ENCODE measurements around the gene KCNE1.

Gene KCNE1

DNA sequence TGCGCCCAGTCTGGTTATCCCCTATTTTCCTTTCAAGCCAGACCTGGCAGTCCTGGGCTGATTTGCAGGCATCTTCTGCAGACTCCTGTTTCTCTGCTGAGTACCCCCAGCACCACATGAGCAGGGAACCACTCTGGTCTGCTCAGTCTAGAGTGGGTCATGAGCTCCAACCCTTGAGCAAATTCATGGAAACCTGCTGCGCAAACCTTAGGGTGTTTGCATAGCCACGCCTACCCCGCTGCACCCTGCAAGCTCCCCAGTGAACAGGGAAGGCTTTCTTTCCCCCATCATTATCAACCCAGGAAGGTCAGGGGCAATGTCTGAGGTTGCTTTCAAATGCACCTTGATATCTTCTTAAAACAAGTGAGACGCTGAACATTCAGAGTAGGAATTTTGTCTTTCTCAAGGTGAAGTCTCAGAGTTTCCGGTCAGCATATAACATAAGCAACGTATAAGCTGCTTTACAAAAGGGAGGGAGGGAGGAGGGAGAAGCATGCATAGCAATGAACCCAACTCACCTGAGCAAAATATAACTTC lies 11.1 kb upstream of the KCNE1 start:
- Histone ChIP-seq H3K36me3 (ENCODE audit: control insufficient read depth, insufficient read depth, low read length) (no peaks in the 10 kb centered on the region), H3K4me3 (ENCODE audit: low read length) (no peak overlapping the region), H3K27me3 (ENCODE audit: control insufficient read depth, insufficient read depth, low read length) (no peaks in the 10 kb centered on the region), H3K9me3 (ENCODE audit: control insufficient read depth, insufficient read depth, low read length) (no peaks in the 10 kb centered on the region), H3K4me1 (ENCODE audit: control insufficient read depth, insufficient read depth, low read length) (peaks cover 1% of the 10 kb centered on the region), H3K27ac (ENCODE audit: low read length) (no peak overlapping the region)
- no peak for DNase-seq (ENCODE audit: low read depth, low spot score)
- WGBS (ENCODE audit: insufficient coverage, insufficient read length), result no CpG with 5 or more reads among the region's 7 CpGs

DNA sequence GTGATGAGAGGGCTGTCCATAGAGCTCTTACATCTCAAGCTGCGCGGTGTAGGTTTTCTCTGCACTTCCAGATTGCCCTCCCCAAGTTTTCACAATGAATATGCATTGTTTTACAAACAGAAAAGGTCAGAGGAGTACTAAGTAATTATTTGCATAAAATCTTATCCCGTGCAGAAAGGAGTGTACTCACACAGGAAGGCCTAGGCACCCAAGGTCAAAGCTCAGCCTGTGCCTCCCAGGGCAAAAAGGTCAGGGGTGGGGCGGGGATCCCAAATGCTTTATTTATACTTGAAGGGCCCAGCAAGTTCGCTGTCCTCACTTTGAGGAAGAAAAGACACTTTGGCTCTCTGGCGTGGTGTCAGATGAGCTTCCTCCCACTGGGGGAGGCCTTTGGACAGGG lies 10.3 kb upstream of the KCNE1 start:
- no peak for DNase-seq (ENCODE audit: low read depth, low spot score)
- no peaks in the 10 kb centered on the region for H3K27me3 ChIP-seq (ENCODE audit: control insufficient read depth, insufficient read depth, low read length)
- H3K4me1 ChIP-seq (ENCODE audit: control insufficient read depth, insufficient read depth, low read length), result peaks cover 1% of the 10 kb centered on the region
- no peaks in the 10 kb centered on the region for H3K36me3 ChIP-seq (ENCODE audit: control insufficient read depth, insufficient read depth, low read length)
- no CpG with 5 or more reads among the region's 6 CpGs for WGBS (ENCODE audit: insufficient coverage, insufficient read length)
- no peak overlapping the region for H3K27ac ChIP-seq (ENCODE audit: low read length)
- no peaks in the 10 kb centered on the region for H3K9me3 ChIP-seq (ENCODE audit: control insufficient read depth, insufficient read depth, low read length)
- H3K4me3 ChIP-seq (ENCODE audit: low read length), result no peak overlapping the region

DNA sequence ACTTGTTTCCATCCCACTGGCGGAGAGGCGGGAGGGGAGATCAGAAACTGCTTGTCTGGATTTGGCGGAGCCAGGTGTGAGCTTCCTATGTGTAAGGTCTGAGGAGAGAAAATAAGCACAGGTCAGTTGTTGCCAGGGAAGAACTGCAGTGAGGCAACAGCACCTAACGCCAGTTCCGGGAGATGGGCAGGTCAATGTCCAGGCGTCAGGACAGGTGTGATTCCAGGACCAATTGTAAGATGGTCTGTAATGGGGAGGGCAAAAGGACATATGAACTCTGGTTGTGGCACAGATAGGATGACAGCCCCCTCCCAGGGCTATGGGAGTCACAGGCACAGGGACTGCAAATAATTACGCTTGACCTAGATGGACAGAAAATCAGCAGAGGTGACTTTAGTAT lies 9.6 kb upstream of the KCNE1 start:
- H3K27me3 ChIP-seq (ENCODE audit: control insufficient read depth, insufficient read depth, low read length), result no peaks in the 10 kb centered on the region
- WGBS (ENCODE audit: insufficient coverage, insufficient read length), result no CpG with 5 or more reads among the region's 7 CpGs
- DNase-seq (ENCODE audit: low read depth, low spot score), result no peak
- no peak overlapping the region for H3K4me3 ChIP-seq (ENCODE audit: low read length)
- H3K4me1 ChIP-seq (ENCODE audit: control insufficient read depth, insufficient read depth, low read length), result peaks cover 1% of the 10 kb centered on the region
- H3K36me3 ChIP-seq (ENCODE audit: control insufficient read depth, insufficient read depth, low read length), result no peaks in the 10 kb centered on the region
- H3K27ac ChIP-seq (ENCODE audit: low read length), result no peak overlapping the region
- no peaks in the 10 kb centered on the region for H3K9me3 ChIP-seq (ENCODE audit: control insufficient read depth, insufficient read depth, low read length)

DNA sequence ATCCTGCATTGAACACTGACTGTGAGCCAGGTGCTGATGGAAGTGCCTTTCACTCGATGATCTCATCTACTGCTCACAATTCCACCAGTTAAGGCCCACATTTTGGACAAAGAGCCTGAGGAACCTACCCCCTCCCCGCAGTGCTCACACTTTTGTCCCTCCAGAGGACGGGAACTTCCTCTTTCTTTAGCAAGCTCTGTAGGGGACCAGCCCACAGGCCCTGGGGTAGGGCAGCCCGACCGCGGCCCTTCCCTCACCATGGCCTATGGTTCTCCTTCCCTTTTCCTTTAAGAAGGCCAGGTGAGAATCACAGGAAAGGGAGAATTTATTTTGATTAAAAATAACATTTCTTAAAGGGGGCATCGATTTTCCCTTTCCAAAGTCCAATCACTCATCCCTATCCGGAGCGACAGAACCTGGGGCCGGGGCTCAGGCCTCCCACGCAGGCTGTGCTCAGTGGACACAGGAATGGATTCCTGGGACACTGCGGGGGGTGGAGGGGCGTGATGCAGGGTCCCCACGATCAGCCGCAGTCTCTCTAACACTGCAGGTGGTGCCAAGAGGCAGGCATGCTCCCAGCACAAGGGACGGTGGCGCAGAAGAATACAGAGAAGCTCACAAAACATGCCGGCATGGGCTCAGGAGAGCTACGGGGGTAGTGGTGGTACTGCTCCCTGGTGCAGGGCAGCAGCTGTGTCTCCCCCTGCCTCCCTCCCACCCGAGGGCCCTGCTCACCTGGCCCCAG lies 8.9 kb upstream of the KCNE1 start:
- H3K36me3 ChIP-seq (ENCODE audit: control insufficient read depth, insufficient read depth, low read length), result no peaks in the 10 kb centered on the region
- no peak for DNase-seq (ENCODE audit: low read depth, low spot score)
- no CpG with 5 or more reads among the region's 20 CpGs for WGBS (ENCODE audit: insufficient coverage, insufficient read length)

DNA sequence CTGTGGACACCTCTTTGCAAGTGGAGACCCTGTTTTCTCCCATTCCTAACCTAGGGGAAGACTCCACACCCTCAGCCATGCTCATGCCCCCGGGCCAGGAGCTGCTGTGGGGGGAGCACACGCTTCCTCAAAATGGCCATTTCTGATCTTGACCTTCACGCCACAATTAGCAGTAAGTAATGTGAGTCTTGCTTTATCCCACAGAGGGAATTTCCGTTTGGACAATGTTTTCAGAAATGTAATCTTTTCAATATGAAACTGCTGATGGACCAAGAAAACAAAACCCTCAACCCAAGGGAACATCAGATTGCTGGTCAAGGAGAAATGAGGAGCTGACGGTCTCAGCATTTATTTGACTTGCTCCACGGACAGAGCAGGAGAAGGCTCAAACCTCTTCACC lies 8.3 kb upstream of the KCNE1 start:
- Histone ChIP-seq H3K27ac (ENCODE audit: low read length) (no peak overlapping the region), H3K36me3 (ENCODE audit: control insufficient read depth, insufficient read depth, low read length) (no peaks in the 10 kb centered on the region)

More for the DNA sequence above, 8.9 kb upstream of the KCNE1 start:
- Histone ChIP-seq H3K4me1 (ENCODE audit: control insufficient read depth, insufficient read depth, low read length) (peaks cover 1% of the 10 kb centered on the region), H3K27me3 (ENCODE audit: control insufficient read depth, insufficient read depth, low read length) (no peaks in the 10 kb centered on the region), H3K27ac (ENCODE audit: low read length) (no peak overlapping the region), H3K9me3 (ENCODE audit: control insufficient read depth, insufficient read depth, low read length) (no peaks in the 10 kb centered on the region), H3K4me3 (ENCODE audit: low read length) (no peak overlapping the region)

DNA sequence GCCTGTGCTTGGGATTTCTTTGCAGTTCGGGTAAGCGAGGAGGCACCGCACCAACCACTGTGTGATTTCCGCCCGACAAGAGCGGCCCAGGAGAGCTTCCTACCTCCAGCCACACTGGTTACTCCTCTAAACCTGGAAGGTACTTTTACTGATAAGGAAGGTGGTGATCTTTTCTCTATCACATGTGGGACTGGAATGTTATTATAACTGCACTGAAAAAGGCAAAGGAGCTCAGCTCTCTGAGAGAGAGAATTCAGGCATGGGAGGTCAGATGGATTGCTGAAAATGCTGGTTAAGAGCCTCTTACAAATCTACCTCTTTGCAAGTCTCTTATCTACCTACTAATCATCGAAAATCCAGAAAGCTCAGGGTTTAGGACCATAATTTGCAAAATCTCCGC lies 7.7 kb upstream of the KCNE1 start:
- no peaks in the 10 kb centered on the region for H3K36me3 ChIP-seq (ENCODE audit: control insufficient read depth, insufficient read depth, low read length)
- no peaks in the 10 kb centered on the region for H3K9me3 ChIP-seq (ENCODE audit: control insufficient read depth, insufficient read depth, low read length)
- WGBS (ENCODE audit: insufficient coverage, insufficient read length), result no CpG with 5 or more reads among the region's 8 CpGs
- no peak overlapping the region for H3K4me3 ChIP-seq (ENCODE audit: low read length)
- peaks cover 1% of the 10 kb centered on the region for H3K4me1 ChIP-seq (ENCODE audit: control insufficient read depth, insufficient read depth, low read length)
- H3K27ac ChIP-seq (ENCODE audit: low read length), result no peak overlapping the region
- no peak for DNase-seq (ENCODE audit: low read depth, low spot score)
- no peaks in the 10 kb centered on the region for H3K27me3 ChIP-seq (ENCODE audit: control insufficient read depth, insufficient read depth, low read length)

More for the DNA sequence above, 8.3 kb upstream of the KCNE1 start:
- no peaks in the 10 kb centered on the region for H3K27me3 ChIP-seq (ENCODE audit: control insufficient read depth, insufficient read depth, low read length)
- no peak overlapping the region for H3K4me3 ChIP-seq (ENCODE audit: low read length)
- no CpG with 5 or more reads among the region's 6 CpGs for WGBS (ENCODE audit: insufficient coverage, insufficient read length)
- H3K4me1 ChIP-seq (ENCODE audit: control insufficient read depth, insufficient read depth, low read length), result peaks cover 1% of the 10 kb centered on the region
- no peak for DNase-seq (ENCODE audit: low read depth, low spot score)
- no peaks in the 10 kb centered on the region for H3K9me3 ChIP-seq (ENCODE audit: control insufficient read depth, insufficient read depth, low read length)

DNA sequence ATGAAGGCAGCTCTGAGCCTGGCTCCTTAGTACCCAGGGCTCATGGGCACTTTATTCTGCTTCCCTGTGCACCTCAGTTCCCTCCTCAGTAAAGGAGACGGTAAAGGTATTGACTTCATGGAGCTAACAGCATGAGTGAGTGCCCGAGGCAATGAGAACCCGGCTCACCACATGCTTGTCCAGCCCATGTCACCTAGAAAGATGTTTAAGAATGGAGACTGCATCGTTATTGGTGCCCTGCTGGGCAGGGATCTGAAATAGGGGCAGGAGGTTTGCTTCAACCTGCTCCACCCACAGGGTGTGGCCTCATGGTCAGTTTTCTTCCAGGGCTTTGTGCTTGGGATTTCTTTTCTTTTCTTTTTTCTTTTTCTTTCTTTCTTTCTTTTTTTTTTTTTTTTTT lies 7.0 kb upstream of the KCNE1 start:
- Histone ChIP-seq H3K27ac (ENCODE audit: low read length) (no peak overlapping the region), H3K9me3 (ENCODE audit: control insufficient read depth, insufficient read depth, low read length) (no peaks in the 10 kb centered on the region), H3K36me3 (ENCODE audit: control insufficient read depth, insufficient read depth, low read length) (no peaks in the 10 kb centered on the region), H3K27me3 (ENCODE audit: control insufficient read depth, insufficient read depth, low read length) (no peaks in the 10 kb centered on the region), H3K4me1 (ENCODE audit: control insufficient read depth, insufficient read depth, low read length) (peaks cover 1% of the 10 kb centered on the region; the same call in 1 of the 2 replicates), H3K4me3 (ENCODE audit: low read length) (no peak overlapping the region)
- no CpG with 5 or more reads among the region's 4 CpGs for WGBS (ENCODE audit: insufficient coverage, insufficient read length)
- DNase-seq (ENCODE audit: low read depth, low spot score), result no peak

DNA sequence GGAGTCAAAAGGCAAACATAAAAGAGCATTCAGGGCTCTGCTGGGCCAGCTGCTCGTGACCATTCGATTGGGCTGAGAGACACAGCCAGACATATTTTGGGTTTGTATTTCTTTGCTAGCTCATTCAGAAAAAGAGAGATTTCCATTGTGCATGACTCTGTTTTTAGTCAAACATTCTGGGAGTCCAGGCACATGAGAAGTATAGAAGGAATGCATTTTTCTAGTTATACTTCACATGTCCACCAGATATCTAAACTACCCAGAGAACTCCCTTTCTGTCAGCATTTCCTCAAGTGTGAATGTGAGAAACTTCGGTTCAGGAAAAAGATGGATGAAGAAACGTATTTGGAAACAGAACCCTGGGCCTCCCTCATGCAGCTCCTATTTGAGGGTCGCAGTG lies 6.3 kb upstream of the KCNE1 start:
- Histone ChIP-seq H3K36me3 (ENCODE audit: control insufficient read depth, insufficient read depth, low read length) (no peaks in the 10 kb centered on the region), H3K27ac (ENCODE audit: low read length) (no peak overlapping the region), H3K4me1 (ENCODE audit: control insufficient read depth, insufficient read depth, low read length) (peaks cover 1% of the 10 kb centered on the region; the same call in 1 of the 2 replicates), H3K27me3 (ENCODE audit: control insufficient read depth, insufficient read depth, low read length) (no peaks in the 10 kb centered on the region), H3K4me3 (ENCODE audit: low read length) (no peak overlapping the region), H3K9me3 (ENCODE audit: control insufficient read depth, insufficient read depth, low read length) (no peaks in the 10 kb centered on the region)
- DNase-seq (ENCODE audit: low read depth, low spot score), result no peak
- no CpG with 5 or more reads among the region's 5 CpGs for WGBS (ENCODE audit: insufficient coverage, insufficient read length)

DNA sequence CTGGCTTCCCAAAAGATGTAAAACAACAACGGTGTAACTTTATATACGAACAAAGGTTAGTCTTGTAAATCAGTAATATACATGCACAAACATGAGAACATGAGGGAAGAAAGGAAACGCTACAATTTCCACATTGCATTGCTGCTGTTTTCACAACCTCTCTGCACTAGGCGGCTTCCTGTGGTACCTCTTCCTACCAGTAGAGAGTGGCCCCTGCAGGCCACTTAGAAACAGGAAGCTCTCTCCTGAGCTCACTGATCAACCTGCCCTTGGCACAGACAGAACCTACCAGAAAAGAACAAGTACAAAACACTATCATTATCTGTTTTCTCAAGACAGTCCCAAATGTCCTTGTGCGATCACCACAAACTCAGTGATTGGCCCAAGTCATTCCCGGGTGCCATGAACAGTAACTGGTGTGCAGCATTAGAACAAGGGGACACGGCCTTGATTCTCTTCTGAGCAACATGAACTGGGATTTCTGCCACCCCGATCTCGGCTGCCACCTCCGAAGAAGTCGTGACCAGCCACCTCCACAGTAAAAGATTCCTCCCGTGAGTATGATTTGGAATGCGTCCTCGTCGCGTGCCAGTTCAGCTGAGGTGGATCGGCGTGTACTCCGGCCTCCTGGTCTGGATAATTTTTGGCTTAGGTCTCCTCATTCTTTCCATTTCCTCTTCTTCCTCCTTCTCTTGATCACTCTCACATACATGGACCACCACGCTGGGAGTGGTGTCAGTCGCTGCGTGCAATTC lies 5.7 kb upstream of the KCNE1 start:
- Histone ChIP-seq H3K36me3 (ENCODE audit: control insufficient read depth, insufficient read depth, low read length) (no peaks in the 10 kb centered on the region), H3K4me3 (ENCODE audit: low read length) (no peak overlapping the region), H3K4me1 (ENCODE audit: control insufficient read depth, insufficient read depth, low read length) (no peaks in the 10 kb centered on the region; the same call in 1 of the 2 replicates), H3K9me3 (ENCODE audit: control insufficient read depth, insufficient read depth, low read length) (no peaks in the 10 kb centered on the region), H3K27me3 (ENCODE audit: control insufficient read depth, insufficient read depth, low read length) (no peaks in the 10 kb centered on the region), H3K27ac (ENCODE audit: low read length) (no peak overlapping the region)
- DNase-seq (ENCODE audit: low read depth, low spot score), result no peak
- no CpG with 5 or more reads among the region's 22 CpGs for WGBS (ENCODE audit: insufficient coverage, insufficient read length)

DNA sequence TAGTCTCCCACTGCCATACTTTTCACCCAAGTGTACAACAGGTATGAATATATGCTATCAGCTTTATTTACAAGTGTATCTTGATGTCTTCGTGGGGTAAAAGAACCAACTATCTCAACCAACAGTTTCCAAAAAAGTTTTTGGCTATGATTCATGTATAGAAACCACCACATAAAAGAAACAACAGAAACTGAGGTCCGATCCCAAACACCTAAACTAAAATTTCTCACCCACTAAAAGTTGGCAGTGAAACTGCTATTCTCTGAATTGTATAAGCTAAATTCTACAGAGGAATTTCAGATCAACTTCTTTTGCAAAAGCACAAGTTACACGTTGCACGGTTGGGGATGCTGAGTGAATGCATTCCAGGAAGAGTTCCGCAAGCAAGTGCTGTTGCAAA lies 5.0 kb upstream of the KCNE1 start:
- Histone ChIP-seq H3K27me3 (ENCODE audit: control insufficient read depth, insufficient read depth, low read length) (no peaks in the 10 kb centered on the region), H3K36me3 (ENCODE audit: control insufficient read depth, insufficient read depth, low read length) (no peaks in the 10 kb centered on the region), H3K27ac (ENCODE audit: low read length) (no peak overlapping the region), H3K4me1 (ENCODE audit: control insufficient read depth, insufficient read depth, low read length) (no peaks in the 10 kb centered on the region), H3K4me3 (ENCODE audit: low read length) (no peak overlapping the region), H3K9me3 (ENCODE audit: control insufficient read depth, insufficient read depth, low read length) (no peaks in the 10 kb centered on the region)
- no peak for DNase-seq (ENCODE audit: low read depth, low spot score)
- no CpG with 5 or more reads among the region's 5 CpGs for WGBS (ENCODE audit: insufficient coverage, insufficient read length)

Measured in iPS DF 6.9 (cell line).